ENCODE measurements around the gene ZBP1.

- TF ChIP-seq CTCF (IDR thresholded peaks at IDR 0.05) (no peak), POLR2A (IDR thresholded peaks at IDR 0.05) (no peak)
Measured at GRCh38 chr20:57649617-57650015, 29.4 kb upstream of the ZBP1 start.
